NCI-H1105 (cell line): ENCODE results near the gene SRGAP1.
"Not testable (repeated sequence)": the region's sequence is repeated elsewhere in the genome, so short reads cannot be mapped to it uniquely, and the experiment has no call there.

ENCODE experiments used
- DNase-seq: peaks from one replicate; lab custom pipeline; 2025; lab: John Stamatoyannopoulos, UW

Gene SRGAP1

GRCh38 chr12:64085996-64086395 is 241.5 kb downstream of the SRGAP1 start:
- no peak for DNase-seq

GRCh38 chr12:64086946-64087345 is 242.4 kb downstream of the SRGAP1 start:
- no peak for DNase-seq

- DNase-seq = no peak
These were observed 243.3 kb downstream of the SRGAP1 start for GRCh38 chr12:64087761-64088160.

- no peak for DNase-seq
These were observed 244.2 kb downstream of the SRGAP1 start for GRCh38 chr12:64088431-64089349.

GRCh38 chr12:64090047-64090446 is 245.5 kb downstream of the SRGAP1 start:
- DNase-seq = no peak

GRCh38 chr12:64091186-64091585 is 246.7 kb downstream of the SRGAP1 start:
- no peak for DNase-seq

GRCh38 chr12:64092507-64093196 is 248.2 kb downstream of the SRGAP1 start:
- DNase-seq = no peak

GRCh38 chr12:64093689-64094088 is 249.2 kb downstream of the SRGAP1 start:
- DNase-seq = no peak

GRCh38 chr12:64097366-64098105 is 253.0 kb downstream of the SRGAP1 start:
- no peak for DNase-seq

- no peak for DNase-seq
These were observed 254.3 kb downstream of the SRGAP1 start for GRCh38 chr12:64098709-64099354.

GRCh38 chr12:64099397-64099796 is 254.9 kb downstream of the SRGAP1 start:
- no peak for DNase-seq

GRCh38 chr12:64102339-64102738 is 257.8 kb downstream of the SRGAP1 start:
- DNase-seq = no peak

- DNase-seq = no peak
These were observed 259.6 kb downstream of the SRGAP1 start for GRCh38 chr12:64103825-64104740.

GRCh38 chr12:64105026-64105425 is 260.5 kb downstream of the SRGAP1 start:
- no peak for DNase-seq

GRCh38 chr12:64107776-64108175 is 263.3 kb downstream of the SRGAP1 start:
- no peak for DNase-seq

GRCh38 chr12:64109706-64110105 is 265.2 kb downstream of the SRGAP1 start:
- DNase-seq = no peak

GRCh38 chr12:64110864-64111263 is 266.4 kb downstream of the SRGAP1 start:
- no peak for DNase-seq

- no peak for DNase-seq
These were observed 272.5 kb downstream of the SRGAP1 start for GRCh38 chr12:64116969-64117368.

GRCh38 chr12:64120568-64120967 is 276.1 kb downstream of the SRGAP1 start:
- DNase-seq = no peak

GRCh38 chr12:64121086-64121485 is 276.6 kb downstream of the SRGAP1 start:
- DNase-seq = not testable (repeated sequence)

GRCh38 chr12:64122154-64122553 is 277.7 kb downstream of the SRGAP1 start:
- DNase-seq = no peak
